GM20000 (cell line): ENCODE measurements around the gene C16orf74.
A peak's percentile ranks its signal among the peaks of the same experiment; 100 is the strongest.

Source experiments
- DNase-seq: peaks from one replicate; pipeline ENCODE4 v3.0.0; 2012; ENCODE audit warnings: low spot score
- TF ChIP-seq, protein P1 (sequence below): IDR thresholded peaks from 2 replicates; pipeline ENCODE4 v1.5.1; 2012; ENCODE audit warnings: mild to moderate bottlenecking, control low read depth; ENCODE audit errors: extremely low read depth, missing control alignments

The C16orf74 gene

DNA sequence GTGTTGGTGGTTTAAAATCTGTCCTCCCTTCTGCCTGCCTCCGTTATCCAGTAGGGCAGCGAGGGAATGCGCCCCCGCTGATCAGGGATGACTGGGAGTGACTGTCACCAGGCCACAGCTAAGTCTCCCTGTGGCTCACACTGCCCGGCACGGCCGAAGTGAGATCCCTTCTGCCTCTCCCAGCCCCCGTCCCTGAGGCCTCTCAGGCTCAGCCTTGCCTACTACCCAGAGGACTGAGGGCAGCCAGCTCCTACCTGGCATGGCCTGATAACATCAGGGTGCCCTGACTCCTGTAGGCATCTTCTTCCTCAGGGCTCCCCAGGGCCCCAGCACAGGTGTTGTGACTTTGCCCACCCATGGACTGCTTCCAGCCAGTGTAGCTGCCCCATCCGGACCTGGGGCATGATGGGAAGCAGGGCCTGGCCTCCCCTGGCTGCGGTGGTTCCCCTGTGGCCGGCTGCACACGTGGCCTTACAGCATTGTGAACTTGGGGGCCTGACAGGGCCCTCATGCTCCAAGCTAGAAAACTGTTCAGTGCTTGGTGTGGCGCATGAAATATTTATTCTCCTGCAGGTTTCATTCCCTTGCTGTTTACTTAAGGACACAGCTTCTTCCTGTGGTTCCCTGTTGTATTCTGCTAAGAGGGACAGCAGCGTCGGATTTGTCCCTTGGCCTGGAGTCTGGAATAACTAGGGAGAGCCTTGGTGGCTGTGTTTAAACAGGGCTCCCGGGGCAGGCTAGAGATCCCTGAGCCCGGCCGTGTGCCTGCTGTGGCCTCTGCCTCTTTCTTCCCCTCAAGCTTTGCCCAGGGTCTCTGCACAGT is 92.2 kb downstream of the C16orf74 start:
- TF ChIP-seq, protein P1, sequence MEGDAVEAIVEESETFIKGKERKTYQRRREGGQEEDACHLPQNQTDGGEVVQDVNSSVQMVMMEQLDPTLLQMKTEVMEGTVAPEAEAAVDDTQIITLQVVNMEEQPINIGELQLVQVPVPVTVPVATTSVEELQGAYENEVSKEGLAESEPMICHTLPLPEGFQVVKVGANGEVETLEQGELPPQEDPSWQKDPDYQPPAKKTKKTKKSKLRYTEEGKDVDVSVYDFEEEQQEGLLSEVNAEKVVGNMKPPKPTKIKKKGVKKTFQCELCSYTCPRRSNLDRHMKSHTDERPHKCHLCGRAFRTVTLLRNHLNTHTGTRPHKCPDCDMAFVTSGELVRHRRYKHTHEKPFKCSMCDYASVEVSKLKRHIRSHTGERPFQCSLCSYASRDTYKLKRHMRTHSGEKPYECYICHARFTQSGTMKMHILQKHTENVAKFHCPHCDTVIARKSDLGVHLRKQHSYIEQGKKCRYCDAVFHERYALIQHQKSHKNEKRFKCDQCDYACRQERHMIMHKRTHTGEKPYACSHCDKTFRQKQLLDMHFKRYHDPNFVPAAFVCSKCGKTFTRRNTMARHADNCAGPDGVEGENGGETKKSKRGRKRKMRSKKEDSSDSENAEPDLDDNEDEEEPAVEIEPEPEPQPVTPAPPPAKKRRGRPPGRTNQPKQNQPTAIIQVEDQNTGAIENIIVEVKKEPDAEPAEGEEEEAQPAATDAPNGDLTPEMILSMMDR = no peak
- DNase-seq = peak; percentile 18

DNA sequence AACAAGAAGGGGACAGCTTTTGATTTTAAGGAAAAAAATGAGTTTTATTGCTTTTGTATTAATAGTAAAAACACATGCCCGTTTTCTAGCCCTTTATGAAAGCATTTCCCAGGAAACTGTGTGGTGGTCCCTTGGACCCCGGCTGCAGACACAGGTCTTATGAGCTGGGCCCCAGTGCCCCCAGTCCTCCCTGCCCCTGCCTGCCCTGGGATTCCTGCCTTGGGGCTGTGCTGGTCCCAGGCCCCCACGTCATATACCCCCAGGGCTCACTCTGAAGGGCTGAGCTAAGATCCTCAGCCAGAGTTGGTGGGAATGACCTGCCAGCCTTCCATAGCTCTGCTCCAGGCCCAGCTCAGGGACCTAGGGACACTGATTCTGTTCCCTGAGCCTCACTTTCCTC is 92.9 kb downstream of the C16orf74 start:
- DNase-seq = peak; percentile 22

More for the DNA sequence above, 92.9 kb downstream of the C16orf74 start:
- TF ChIP-seq, protein P1 = no peak
